RWPE1 (cell line): Measurements from ENCODE around the gene ZNRD2.

Experiments
- CTCF ChIA-PET: fragments of 350-600 bp; sonication (Branson Sonifier 250); formaldehyde crosslinking; extraction: SDS; loops from one replicate; lab custom pipeline; 2021; lab: Yijun Ruan, JAX
- POLR2A ChIA-PET: fragments of 400-600 bp; formaldehyde crosslinking; extraction: SDS; loops from one replicate; lab custom pipeline; 2020; ENCODE audit warnings: antibody characterized with exemption; ENCODE audit not compliant: low non-redundant PET; lab: Yijun Ruan, JAX
- DNase-seq: peaks from one replicate; pipeline ENCODE4 v3.0.0; 2012; ENCODE audit warnings: low spot score
- H3K27ac ChIP-seq: fragments of 450-650 bp; 2 replicates; pipeline ENCODE4 v1.5.1; 2017
- CTCF ChIP-seq: fragments of 450-650 bp; conservative IDR thresholded peaks from 2 replicates; pipeline ENCODE4 v1.5.1; 2017; ENCODE audit warnings: low read depth, mild to moderate bottlenecking

Gene ZNRD2

GRCh38 chr11:65576867-65577755 is 6.8 kb downstream of the ZNRD2 start:
- DNase-seq = peak; percentile 91
- peak overlapping the region; percentile 98 for H3K27ac ChIP-seq
- CTCF ChIA-PET = interaction anchor here (0.6 to 2.7 kb wide), 3 partner anchors 17 to 36 kb away, joined by 4 to 10 read pairs (median 6); no protein-coding TSS in a partner anchor
- POLR2A ChIA-PET = interaction anchor here (0.5 to 1.1 kb wide), 4 partner anchors 8 to 37 kb away, joined by 3 to 4 read pairs (median 3); no protein-coding TSS in a partner anchor
- TF ChIP-seq CTCF = no peak

DNA sequence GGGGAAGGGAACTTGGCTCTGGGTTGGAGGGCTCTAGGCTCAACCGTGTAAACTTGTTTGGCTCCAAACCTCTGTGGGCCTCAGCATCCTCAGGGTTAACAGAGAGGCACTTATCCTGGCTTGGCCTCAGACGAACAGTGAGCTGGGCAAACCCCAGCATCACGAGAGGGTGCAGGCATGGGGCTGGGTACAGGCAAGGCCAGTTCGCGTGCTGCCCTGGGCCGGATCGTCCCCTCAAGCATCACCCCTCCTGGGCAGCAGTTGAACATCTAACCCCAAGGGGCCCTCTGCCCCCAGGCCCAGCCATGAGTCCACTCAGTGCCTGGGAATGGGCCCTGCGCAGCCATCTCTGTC is 7.5 kb downstream of the ZNRD2 start:
- no peak for DNase-seq
- ChIA-PET CTCF (interaction anchor here (1.8 to 2.7 kb wide), 2 partner anchors 16 to 37 kb away, joined by 6 to 10 read pairs; no protein-coding TSS in a partner anchor), POLR2A (interaction anchor here (0.5 to 1.1 kb wide), 2 partner anchors 8 to 25 kb away, joined by 3 to 4 read pairs; no protein-coding TSS in a partner anchor)
- TF ChIP-seq CTCF = no peak
- peak overlapping the region; percentile 98 for H3K27ac ChIP-seq

DNA sequence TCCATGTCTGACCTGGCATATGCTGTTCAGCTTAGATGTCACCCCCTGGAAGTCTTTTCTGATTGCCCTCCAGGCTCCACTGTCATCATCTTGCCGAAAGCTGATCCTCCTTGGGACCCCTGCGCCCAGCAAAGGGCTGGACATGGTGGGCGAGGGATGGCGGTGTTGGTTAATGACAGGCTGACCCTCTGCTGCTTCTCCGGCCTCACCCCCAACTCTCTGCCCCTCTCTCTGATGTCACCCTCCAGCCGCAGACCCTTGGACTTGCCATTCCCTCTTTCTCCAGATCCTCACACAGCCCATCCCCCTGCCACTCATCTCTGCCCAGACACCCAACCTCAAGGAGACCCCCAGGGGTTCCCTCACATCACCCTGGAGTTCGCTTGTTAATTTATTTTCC is 7.9 kb downstream of the ZNRD2 start:
- TF ChIP-seq CTCF = no peak
- peak overlapping the region; percentile 98 for H3K27ac ChIP-seq
- CTCF ChIA-PET = no interaction called here
- no peak for DNase-seq
- POLR2A ChIA-PET = no interaction called here

GRCh38 chr11:65578667-65579066 is 8.4 kb downstream of the ZNRD2 start:
- ChIA-PET CTCF (interaction anchor here (0.6 kb wide), 1 partner anchor 9 kb away, joined by 4 read pairs; no protein-coding TSS in a partner anchor), POLR2A (no interaction called here)
- no peak for TF ChIP-seq CTCF
- peak overlapping the region; percentile 98 for H3K27ac ChIP-seq
- no peak for DNase-seq

DNA sequence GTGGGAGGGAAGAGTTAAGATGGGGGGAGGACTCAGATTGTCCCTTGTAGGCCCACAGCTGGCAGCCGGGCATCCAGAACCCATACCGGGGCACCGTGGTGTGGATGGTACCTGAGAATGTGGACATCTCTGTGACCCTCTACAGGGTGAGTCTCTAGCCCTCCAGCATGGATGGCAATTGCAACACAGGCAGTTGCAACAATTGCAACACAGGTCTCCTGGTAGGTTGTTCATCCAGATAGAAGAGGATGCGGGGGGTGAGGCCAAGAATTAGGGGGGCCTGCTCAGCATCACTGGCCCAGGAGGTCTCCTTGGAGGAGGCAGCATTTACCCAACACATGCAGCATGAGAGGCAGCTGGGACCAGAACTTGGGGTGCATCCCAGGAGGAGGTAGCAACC is 9.0 kb downstream of the ZNRD2 start:
- POLR2A ChIA-PET = no interaction called here
- no peak for TF ChIP-seq CTCF
- CTCF ChIA-PET = interaction anchor here (0.6 kb wide), 1 partner anchor 8 kb away, joined by 4 read pairs; no protein-coding TSS in a partner anchor
- no peak for DNase-seq
- H3K27ac ChIP-seq = peak overlapping the region; percentile 98

DNA sequence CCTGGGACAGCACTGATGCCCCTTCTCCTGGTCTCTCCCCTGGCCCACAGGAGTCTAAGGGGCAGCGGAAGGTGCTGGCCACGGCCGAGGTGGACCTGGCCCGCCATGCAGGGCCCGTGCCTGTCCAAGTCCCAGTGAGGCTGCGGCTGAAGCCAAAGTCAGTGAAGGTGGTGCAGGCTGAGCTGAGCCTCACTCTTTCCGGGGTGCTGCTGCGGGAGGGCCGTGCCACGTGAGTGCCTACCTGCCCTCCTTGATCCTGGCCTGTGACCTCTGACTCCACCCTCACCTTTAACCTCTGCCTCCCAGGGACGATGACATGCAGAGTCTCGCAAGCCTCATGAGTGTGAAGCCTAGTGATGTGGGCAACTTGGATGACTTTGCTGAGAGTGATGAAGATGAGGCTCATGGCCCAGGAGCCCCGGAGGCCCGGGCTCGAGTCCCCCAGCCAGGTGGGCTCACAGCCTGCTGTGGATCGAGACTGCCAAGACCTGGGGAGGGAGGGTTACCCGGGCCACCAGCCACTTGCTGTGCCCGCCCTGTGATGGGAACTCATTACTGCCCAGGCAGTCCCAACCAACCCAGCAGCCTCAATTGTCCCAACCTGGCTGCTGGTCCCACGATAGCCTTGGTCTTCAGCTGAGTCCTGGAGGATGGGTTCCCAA is 9.9 kb downstream of the ZNRD2 start:
- POLR2A ChIA-PET = no interaction called here
- no peak for TF ChIP-seq CTCF
- no peak for DNase-seq
- CTCF ChIA-PET = interaction anchor here (1.6 kb wide), 1 partner anchor 13 kb away, joined by 5 read pairs; no protein-coding TSS in a partner anchor
- peak overlapping the region; percentile 21 for H3K27ac ChIP-seq
